WI38 (cell line): ENCODE data around the gene ERBB4.

ENCODE experiments used
- H3K4me3 ChIP-seq: 2 replicates; pipeline ENCODE4 v1.5.1; 2011; ENCODE audit warnings: low read depth, mild to moderate bottlenecking, control low read depth, low read length
- TF ChIP-seq, protein P1 (sequence below): IDR thresholded peaks from 2 replicates; pipeline ENCODE4 v1.5.1; 2012; ENCODE audit warnings: low read depth, mild to moderate bottlenecking, control low read depth, low read length

Gene ERBB4

GRCh38 chr2:212345966-212346365 is 192.6 kb downstream of the ERBB4 start:
- H3K4me3 ChIP-seq, result no peak overlapping the region
- TF ChIP-seq, protein P1, sequence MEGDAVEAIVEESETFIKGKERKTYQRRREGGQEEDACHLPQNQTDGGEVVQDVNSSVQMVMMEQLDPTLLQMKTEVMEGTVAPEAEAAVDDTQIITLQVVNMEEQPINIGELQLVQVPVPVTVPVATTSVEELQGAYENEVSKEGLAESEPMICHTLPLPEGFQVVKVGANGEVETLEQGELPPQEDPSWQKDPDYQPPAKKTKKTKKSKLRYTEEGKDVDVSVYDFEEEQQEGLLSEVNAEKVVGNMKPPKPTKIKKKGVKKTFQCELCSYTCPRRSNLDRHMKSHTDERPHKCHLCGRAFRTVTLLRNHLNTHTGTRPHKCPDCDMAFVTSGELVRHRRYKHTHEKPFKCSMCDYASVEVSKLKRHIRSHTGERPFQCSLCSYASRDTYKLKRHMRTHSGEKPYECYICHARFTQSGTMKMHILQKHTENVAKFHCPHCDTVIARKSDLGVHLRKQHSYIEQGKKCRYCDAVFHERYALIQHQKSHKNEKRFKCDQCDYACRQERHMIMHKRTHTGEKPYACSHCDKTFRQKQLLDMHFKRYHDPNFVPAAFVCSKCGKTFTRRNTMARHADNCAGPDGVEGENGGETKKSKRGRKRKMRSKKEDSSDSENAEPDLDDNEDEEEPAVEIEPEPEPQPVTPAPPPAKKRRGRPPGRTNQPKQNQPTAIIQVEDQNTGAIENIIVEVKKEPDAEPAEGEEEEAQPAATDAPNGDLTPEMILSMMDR, result no peak

- H3K4me3 ChIP-seq, result no peak overlapping the region
- TF ChIP-seq, protein P1, result no peak
Measured at GRCh38 chr2:212344131-212344530, 194.5 kb downstream of the ERBB4 start.

- TF ChIP-seq, protein P1, result no peak
- H3K4me3 ChIP-seq, result no peak overlapping the region
Measured at GRCh38 chr2:212343167-212343566, 195.4 kb downstream of the ERBB4 start.

GRCh38 chr2:212337486-212338343 is 200.9 kb downstream of the ERBB4 start:
- no peak overlapping the region for H3K4me3 ChIP-seq
- TF ChIP-seq, protein P1, result no peak

DNA sequence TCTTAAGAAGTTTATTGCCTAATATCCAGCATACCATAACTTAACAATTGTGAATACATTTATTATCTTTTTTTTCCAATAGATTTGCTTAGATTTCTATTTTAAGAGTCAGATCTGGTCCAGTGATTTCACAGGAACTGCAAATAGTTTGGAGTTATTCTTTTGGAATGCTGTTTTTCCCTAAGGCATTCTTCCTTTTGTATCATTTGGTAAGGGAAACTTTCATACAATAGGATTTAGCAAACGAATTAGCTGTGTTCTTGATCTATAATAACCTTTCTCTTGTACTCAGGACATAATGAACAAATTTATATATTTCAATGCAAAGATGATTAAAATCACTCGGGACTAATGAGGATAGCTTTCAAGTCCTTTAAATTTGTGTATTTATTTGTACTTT is 201.6 kb downstream of the ERBB4 start:
- H3K4me3 ChIP-seq, result no peak overlapping the region

DNA sequence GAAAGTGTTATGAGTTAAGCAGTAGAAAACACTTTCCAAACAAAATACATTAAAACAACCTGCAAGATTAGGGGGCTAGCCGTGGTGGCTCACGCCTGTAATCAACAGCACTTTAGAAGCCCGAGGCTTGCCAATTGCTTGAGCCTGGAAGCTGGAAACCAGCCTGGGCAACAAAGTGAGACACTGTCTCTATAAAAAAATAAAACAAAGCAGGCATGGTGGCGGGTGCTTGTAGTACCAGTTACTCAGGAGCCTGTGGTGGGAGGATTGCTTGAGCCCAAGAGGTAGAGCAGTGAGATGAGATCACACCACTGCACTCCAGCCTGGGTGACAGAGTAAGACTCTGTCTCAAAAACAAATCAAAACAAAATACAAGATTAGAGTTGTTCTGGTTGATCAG is 208.3 kb downstream of the ERBB4 start:
- TF ChIP-seq, protein P1, result no peak
- H3K4me3 ChIP-seq, result no peak overlapping the region

More for the DNA sequence above, 201.6 kb downstream of the ERBB4 start:
- TF ChIP-seq, protein P1, result no peak

GRCh38 chr2:212328712-212329496 is 209.7 kb downstream of the ERBB4 start:
- TF ChIP-seq, protein P1, result no peak
- H3K4me3 ChIP-seq, result no peak overlapping the region
